Natural killer cell (primary cell): ENCODE results near the gene CFD. TPM values are rescaled to one million over a fixed set of nuclear protein-coding genes. Genes with fewer than 3 reads are reported as not detected.
A peak's percentile ranks its signal among the peaks of the same experiment; 100 is the strongest.

Experiments
- ATAC-seq, 3 donors: fragments of 150-1000 bp in 2 of 3; fragments of 200-7000 bp in 1 of 3; cut with Tn5 transposase; 1 replicate in 1 of 3; 2 replicates in 2 of 3; pipeline ENCODE4 v1.10.0; 2021; ENCODE audit warnings: mild to moderate bottlenecking in 2 of 3, moderate library complexity in 2 of 3
- DNase-seq, 2 donors: peaks; one replicate each; pipeline versions ENCODE4 v3.0.0 to v3.0.0-alpha.2; 2013 to 2021; ENCODE audit warnings: mixed read lengths in 1 of 2
- H3K27ac ChIP-seq: one replicate; pipeline ENCODE4 v1.5.1; 2013; ENCODE audit warnings: mild to moderate bottlenecking, low read length
- H3K27me3 ChIP-seq: one replicate; pipeline ENCODE4 v1.6.1; 2013; ENCODE audit warnings: low read length; ENCODE audit not compliant: control insufficient read depth, insufficient read depth
- H3K36me3 ChIP-seq: one replicate; pipeline ENCODE4 v1.6.1; 2013; ENCODE audit warnings: low read length; ENCODE audit not compliant: control insufficient read depth, insufficient read depth
- H3K4me1 ChIP-seq: one replicate; pipeline ENCODE4 v1.6.1; 2013; ENCODE audit warnings: low read length; ENCODE audit not compliant: control insufficient read depth, insufficient read depth
- H3K4me3 ChIP-seq: one replicate; pipeline ENCODE4 v1.5.1; 2013; ENCODE audit warnings: low read length
- H3K9me3 ChIP-seq: one replicate; pipeline ENCODE4 v1.6.1; 2013; ENCODE audit warnings: low read length; ENCODE audit not compliant: control insufficient read depth, insufficient read depth
- H3K27ac Mint-ChIP-seq, 2 donors: one replicate each; pipeline ENCODE4 v1.8.0; 2022; ENCODE audit warnings: mild to moderate bottlenecking in 2 of 2, mixed read lengths in 2 of 2, moderate library complexity in 1 of 2
- H3K27me3 Mint-ChIP-seq, 2 donors: one replicate each; pipeline ENCODE4 v1.8.0; 2022; ENCODE audit warnings: low read depth in 2 of 2, mixed read lengths in 2 of 2
- H3K36me3 Mint-ChIP-seq: one replicate; pipeline ENCODE4 v1.8.0; 2022; ENCODE audit warnings: mixed read lengths
- H3K4me1 Mint-ChIP-seq, 2 donors: one replicate each; pipeline ENCODE4 v1.8.0; 2022; ENCODE audit warnings: mixed read lengths in 2 of 2
- H3K4me3 Mint-ChIP-seq: one replicate; pipeline ENCODE4 v1.8.0; 2022; ENCODE audit warnings: mild to moderate bottlenecking, moderate library complexity, mixed read lengths
- H3K9me3 Mint-ChIP-seq, 2 donors: one replicate each; pipeline ENCODE4 v1.8.0; 2022; ENCODE audit warnings: mixed read lengths in 2 of 2
- WGBS: methylation state at CpG from one replicate; pipeline ENCODE4 v1.1.7; 2013; ENCODE audit warnings: missing lambda C conversion rate; ENCODE audit not compliant: insufficient coverage; 5-methylcytosine and 5-hydroxymethylcytosine counted together
- intact Hi-C: fragments of 100-400 bp; cut with micrococcal nuclease; formaldehyde crosslinking; loops from one replicate; pipeline ENCODE4 v1.14.2; 2022
- total RNA-seq, 4 donors: library from RNA; stranded (reverse); fragments of 120-200 nt in 1 of 4; gene quantifications; one replicate each; pipeline versions ENCODE4 v1.2.3 to v1.2.4, GENCODE V29; 2013 to 2022
- TF ChIP-seq, protein P1 (sequence below): fragments of 200-600 bp; IDR thresholded peaks from one replicate; pipeline ENCODE4 v1.8.0; 2022; ENCODE audit warnings: antibody characterized with exemption

The CFD gene
- total RNA-seq, 3 donors from 2014 or later (not counting 1 experiment from before 2014, with no cell fraction given): 2.9 to 47.5 (median 10.4) TPM

DNA sequence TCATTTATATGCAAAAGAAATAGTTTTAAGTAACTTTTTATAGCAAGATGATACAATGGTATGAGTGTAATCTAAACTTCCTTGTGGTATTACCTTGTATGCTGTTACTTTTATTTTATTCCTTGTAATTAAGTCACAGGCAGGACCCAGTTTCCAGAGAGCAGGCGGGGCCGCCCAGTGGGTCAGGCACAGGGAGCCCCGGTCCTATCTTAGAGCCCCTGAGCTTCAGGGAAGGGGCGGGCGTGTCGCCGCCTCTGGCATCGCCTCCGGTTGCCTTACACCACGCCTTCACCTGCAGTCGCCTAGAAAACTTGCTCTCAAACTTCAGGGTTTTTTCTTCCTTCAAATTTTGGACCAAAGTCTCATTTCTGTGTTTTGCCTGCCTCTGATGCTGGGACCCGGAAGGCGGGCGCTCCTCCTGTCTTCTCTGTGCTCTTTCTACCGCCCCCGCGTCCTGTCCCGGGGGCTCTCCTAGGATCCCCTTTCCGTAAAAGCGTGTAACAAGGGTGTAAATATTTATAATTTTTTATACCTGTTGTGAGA lies 47.9 kb upstream of the CFD start:
- intact Hi-C loops: no loop called here
- TF ChIP-seq, protein P1, sequence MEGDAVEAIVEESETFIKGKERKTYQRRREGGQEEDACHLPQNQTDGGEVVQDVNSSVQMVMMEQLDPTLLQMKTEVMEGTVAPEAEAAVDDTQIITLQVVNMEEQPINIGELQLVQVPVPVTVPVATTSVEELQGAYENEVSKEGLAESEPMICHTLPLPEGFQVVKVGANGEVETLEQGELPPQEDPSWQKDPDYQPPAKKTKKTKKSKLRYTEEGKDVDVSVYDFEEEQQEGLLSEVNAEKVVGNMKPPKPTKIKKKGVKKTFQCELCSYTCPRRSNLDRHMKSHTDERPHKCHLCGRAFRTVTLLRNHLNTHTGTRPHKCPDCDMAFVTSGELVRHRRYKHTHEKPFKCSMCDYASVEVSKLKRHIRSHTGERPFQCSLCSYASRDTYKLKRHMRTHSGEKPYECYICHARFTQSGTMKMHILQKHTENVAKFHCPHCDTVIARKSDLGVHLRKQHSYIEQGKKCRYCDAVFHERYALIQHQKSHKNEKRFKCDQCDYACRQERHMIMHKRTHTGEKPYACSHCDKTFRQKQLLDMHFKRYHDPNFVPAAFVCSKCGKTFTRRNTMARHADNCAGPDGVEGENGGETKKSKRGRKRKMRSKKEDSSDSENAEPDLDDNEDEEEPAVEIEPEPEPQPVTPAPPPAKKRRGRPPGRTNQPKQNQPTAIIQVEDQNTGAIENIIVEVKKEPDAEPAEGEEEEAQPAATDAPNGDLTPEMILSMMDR: no peak
- DNase-seq (no peak), ATAC-seq (no peak)
- Mint-ChIP-seq H3K27me3 (no peaks in the 10 kb centered on the region), H3K4me3 (peak overlapping the region; percentile 1), H3K4me1 (peaks cover 6 to 14% of the 10 kb centered on the region in 2 donors), H3K27ac (peak overlapping the region in 1 of 2 donors; percentile 64), H3K36me3 (peaks cover 8% of the 10 kb centered on the region), H3K9me3 (peaks cover 0 to 3% of the 10 kb centered on the region in 2 donors)
- Histone ChIP-seq H3K36me3 (peaks cover 52% of the 10 kb centered on the region), H3K27ac (no peak overlapping the region), H3K9me3 (no peaks in the 10 kb centered on the region), H3K4me3 (no peak overlapping the region), H3K4me1 (no peaks in the 10 kb centered on the region), H3K27me3 (no peaks in the 10 kb centered on the region)
- WGBS: 95% methylated on average over 19 of the region's 20 CpGs

DNA sequence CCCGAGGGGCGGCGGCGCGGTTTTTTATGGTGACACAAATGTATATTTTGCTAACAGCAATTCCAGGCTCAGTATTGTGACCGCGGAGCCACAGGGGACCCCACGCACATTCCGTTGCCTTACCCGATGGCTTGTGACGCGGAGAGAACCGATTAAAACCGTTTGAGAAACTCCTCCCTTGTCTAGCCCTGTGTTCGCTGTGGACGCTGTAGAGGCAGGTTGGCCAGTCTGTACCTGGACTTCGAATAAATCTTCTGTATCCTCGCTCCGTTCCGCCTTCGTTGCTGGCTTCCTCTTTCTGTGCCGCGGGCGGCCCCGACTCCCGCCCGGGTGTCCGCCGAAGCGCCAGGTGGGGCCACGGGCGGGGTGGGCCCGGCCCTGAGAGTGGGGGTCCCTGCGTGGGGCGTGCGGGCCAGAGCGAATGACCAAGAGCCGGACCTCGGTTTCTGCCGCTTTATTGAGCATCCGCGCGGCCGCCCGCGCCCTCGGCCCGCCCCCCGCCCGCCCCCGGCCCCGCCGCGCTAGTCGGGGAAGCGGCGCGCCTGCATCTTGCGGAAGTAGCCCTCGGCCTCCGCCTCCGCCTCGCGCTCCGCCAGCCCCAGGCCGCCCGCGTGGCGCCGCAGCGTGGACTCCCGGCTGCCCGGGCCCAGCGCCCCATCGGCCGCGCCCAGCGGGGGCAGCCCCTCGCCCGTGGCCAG lies 47.3 kb upstream of the CFD start:
- Mint-ChIP-seq H3K27ac (peak overlapping the region in 1 of 2 donors; percentile 64), H3K36me3 (peaks cover 7% of the 10 kb centered on the region), H3K9me3 (peaks cover 0 to 4% of the 10 kb centered on the region in 2 donors), H3K27me3 (no peaks in the 10 kb centered on the region), H3K4me3 (peak overlapping the region; percentile 1), H3K4me1 (peaks cover 6 to 19% of the 10 kb centered on the region in 2 donors)
- WGBS: 96% methylated on average over 80 of the region's 80 CpGs
- Histone ChIP-seq H3K4me3 (no peak overlapping the region), H3K36me3 (peaks cover 46% of the 10 kb centered on the region), H3K9me3 (no peaks in the 10 kb centered on the region), H3K4me1 (no peaks in the 10 kb centered on the region), H3K27me3 (no peaks in the 10 kb centered on the region), H3K27ac (no peak overlapping the region)
- DNase-seq (peak in 1 of 2 donors; percentile 31), ATAC-seq (peak in 1 of 3 donors; percentile 3)
- TF ChIP-seq, protein P1: no peak
- intact Hi-C loops: no loop called here

DNA sequence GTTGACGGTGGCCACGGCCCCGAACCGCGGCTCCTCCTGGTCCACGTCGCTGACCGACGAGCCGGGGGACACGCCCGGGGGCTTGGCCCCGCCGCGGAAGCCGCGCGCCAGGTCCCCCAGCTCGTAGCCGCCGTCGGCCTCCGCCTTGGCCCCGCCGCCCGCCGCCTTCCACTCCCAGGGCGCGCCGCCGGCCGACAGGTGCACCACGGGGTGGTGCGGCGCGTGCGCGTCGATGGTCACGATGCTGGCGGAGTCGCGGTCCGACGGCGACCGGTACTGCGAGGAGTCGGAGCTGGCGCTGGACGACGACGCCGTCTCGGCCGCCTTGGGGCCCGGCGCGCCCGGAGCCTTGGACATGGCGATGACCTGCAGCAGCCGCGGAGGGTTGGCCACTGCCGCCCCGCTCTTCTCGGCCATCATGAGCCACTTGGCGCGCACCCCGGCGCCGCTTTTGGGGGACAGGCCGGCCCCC lies 46.7 kb upstream of the CFD start:
- H3K36me3 Mint-ChIP-seq: peaks cover 1% of the 10 kb centered on the region

More for the DNA sequence above, 46.7 kb upstream of the CFD start:
- WGBS: 97% methylated on average over 72 of the region's 72 CpGs
- no peaks in the 10 kb centered on the region for H3K27me3 ChIP-seq
- TF ChIP-seq, protein P1: no peak
- H3K9me3 Mint-ChIP-seq: peaks cover 0 to 4% of the 10 kb centered on the region in 2 donors
- no peak overlapping the region for H3K4me3 Mint-ChIP-seq
- peaks cover under 1 to 14% of the 10 kb centered on the region in 2 donors for H3K4me1 Mint-ChIP-seq
- H3K27ac Mint-ChIP-seq: no peak overlapping the region
- peak in 1 of 3 donors; percentile 14 for ATAC-seq
- no peak for DNase-seq
- no peaks in the 10 kb centered on the region for H3K4me1 ChIP-seq
- H3K36me3 ChIP-seq: peaks cover 40% of the 10 kb centered on the region
- no peaks in the 10 kb centered on the region for H3K27me3 Mint-ChIP-seq
- intact Hi-C loops: no loop called here
- no peak overlapping the region for H3K4me3 ChIP-seq
- H3K27ac ChIP-seq: no peak overlapping the region
- H3K9me3 ChIP-seq: no peaks in the 10 kb centered on the region
